Measurements from ENCODE around the gene NR1H2. TPM values are rescaled to one million over a fixed set of nuclear protein-coding genes. Genes with fewer than 3 reads are reported as not detected.
A peak's percentile ranks its signal among the peaks of the same experiment; 100 is the strongest.

The NR1H2 gene
- total RNA-seq, 1 donor from 2014 or later, result 28.3 TPM

DNA sequence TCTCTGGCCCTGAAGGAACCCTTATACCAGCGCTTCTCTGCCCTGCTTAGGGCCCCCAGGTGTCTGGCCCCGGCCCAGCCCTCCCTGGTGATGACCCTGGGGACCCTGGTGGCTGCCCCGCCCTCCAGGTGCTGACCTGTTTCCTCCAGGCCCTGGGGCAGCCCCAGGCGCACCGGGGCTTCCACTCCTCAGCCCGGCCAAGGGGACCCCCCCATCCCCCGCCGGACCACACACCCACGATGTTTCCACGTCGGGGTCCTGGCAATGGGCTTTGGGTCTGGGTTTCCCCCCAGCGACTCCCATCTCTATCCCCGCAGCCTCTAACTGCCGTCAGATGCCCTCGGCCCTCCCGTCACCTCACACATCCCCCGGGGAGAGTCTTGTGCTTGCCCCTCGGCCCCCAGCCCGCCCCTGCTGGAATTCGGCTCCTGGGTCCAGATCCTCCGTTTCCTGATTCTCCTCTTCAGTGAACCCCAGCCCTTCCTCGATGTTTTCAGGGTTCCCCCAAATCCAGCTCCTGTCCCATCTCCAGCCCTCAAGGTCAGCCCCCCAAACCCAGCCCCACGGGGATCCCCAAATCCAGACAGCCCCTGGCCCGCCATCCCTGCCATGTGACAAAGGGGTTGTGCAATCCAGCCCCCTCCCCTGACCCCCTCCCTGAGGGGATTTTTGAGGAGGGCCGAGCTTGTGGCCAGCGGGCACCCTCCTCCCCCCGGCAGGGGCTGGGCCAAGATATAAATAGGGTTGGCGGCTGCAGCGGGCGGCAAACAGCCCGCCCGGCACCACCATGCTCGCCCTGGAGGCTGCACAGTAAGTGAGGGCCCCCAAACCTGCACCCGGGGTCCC lies 42.1 kb downstream of the NR1H2 start, which contains the start of gene SPIB:
TSS of gene SPIB (plus strand) at position 763 of the 846 bp plus-strand sequence. CDS start at position 788, 25 bp downstream.
- Mint-ChIP-seq H3K4me3 (ENCODE audit: unreplicated experiment) (peak within 1 kb of the TSS; percentile 79), H3K27me3 (ENCODE audit: unreplicated experiment) (peaks cover 5% of the 10 kb centered on the region), H3K36me3 (ENCODE audit: unreplicated experiment) (no peaks in the 10 kb centered on the region), H3K4me1 (ENCODE audit: low read depth, unreplicated experiment) (peaks cover 8% of the 10 kb centered on the region), H3K27ac (ENCODE audit: unreplicated experiment) (no peak within 1 kb of the TSS), H3K9me3 (ENCODE audit: unreplicated experiment) (peaks cover 5% of the 10 kb centered on the region)
- TF ChIP-seq, protein P1, sequence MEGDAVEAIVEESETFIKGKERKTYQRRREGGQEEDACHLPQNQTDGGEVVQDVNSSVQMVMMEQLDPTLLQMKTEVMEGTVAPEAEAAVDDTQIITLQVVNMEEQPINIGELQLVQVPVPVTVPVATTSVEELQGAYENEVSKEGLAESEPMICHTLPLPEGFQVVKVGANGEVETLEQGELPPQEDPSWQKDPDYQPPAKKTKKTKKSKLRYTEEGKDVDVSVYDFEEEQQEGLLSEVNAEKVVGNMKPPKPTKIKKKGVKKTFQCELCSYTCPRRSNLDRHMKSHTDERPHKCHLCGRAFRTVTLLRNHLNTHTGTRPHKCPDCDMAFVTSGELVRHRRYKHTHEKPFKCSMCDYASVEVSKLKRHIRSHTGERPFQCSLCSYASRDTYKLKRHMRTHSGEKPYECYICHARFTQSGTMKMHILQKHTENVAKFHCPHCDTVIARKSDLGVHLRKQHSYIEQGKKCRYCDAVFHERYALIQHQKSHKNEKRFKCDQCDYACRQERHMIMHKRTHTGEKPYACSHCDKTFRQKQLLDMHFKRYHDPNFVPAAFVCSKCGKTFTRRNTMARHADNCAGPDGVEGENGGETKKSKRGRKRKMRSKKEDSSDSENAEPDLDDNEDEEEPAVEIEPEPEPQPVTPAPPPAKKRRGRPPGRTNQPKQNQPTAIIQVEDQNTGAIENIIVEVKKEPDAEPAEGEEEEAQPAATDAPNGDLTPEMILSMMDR (IDR thresholded peaks at IDR 0.05; ENCODE audit: partially characterized antibody, unreplicated experiment), result no peak
- DNase-seq, result no peak

DNA sequence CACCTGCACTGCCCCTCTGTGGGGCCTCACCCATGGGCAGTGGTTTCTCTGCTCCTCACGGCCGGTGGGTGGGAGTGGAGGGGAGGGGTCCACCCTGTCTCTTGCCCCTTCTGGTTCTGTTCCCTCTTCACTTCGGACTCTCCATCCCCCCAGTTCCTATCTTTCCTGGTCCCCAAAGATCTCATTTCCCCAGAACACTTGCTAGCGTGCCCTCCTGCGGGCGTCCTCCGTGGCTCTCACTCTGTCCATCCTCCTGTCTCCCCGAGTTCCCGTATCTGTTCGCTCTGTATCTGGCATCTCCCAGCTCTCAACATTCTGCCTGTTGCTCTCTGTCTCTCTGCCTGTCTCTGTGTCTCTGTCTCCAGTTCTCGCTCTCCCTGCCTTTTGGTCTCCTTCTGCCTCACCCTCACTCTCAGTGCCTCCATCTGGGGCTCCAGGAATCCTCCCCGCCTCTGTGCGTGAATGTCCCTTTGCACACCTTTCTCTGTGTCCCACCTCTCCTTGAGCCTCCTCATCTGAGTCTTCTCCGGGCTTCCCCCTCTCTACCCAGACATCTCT lies 42.8 kb downstream of the NR1H2 start:
- H3K27me3 Mint-ChIP-seq (ENCODE audit: unreplicated experiment), result peaks cover 5% of the 10 kb centered on the region
- no peak overlapping the region for H3K27ac Mint-ChIP-seq (ENCODE audit: unreplicated experiment)
- no peaks in the 10 kb centered on the region for H3K36me3 Mint-ChIP-seq (ENCODE audit: unreplicated experiment)
- TF ChIP-seq, protein P1 (IDR thresholded peaks at IDR 0.05; ENCODE audit: partially characterized antibody, unreplicated experiment), result no peak
- H3K4me3 Mint-ChIP-seq (ENCODE audit: unreplicated experiment), result peak overlapping the region; percentile 79
- DNase-seq, result no peak
- peaks cover 6% of the 10 kb centered on the region for H3K9me3 Mint-ChIP-seq (ENCODE audit: unreplicated experiment)
- H3K4me1 Mint-ChIP-seq (ENCODE audit: low read depth, unreplicated experiment), result peaks cover 8% of the 10 kb centered on the region

GRCh38 chr19:50419580-50420035 lies 43.4 kb downstream of the NR1H2 start:
- Mint-ChIP-seq H3K27ac (ENCODE audit: unreplicated experiment) (no peak overlapping the region), H3K9me3 (ENCODE audit: unreplicated experiment) (peaks cover 7% of the 10 kb centered on the region), H3K36me3 (ENCODE audit: unreplicated experiment) (no peaks in the 10 kb centered on the region), H3K4me1 (ENCODE audit: low read depth, unreplicated experiment) (peaks cover 6% of the 10 kb centered on the region), H3K27me3 (ENCODE audit: unreplicated experiment) (peaks cover 5% of the 10 kb centered on the region), H3K4me3 (ENCODE audit: unreplicated experiment) (peak overlapping the region; percentile 79)
- DNase-seq, result no peak
- TF ChIP-seq, protein P1 (IDR thresholded peaks at IDR 0.05; ENCODE audit: partially characterized antibody, unreplicated experiment), result no peak

GRCh38 chr19:50420127-50420526 lies 43.9 kb downstream of the NR1H2 start:
- no peak for DNase-seq

More at GRCh38 chr19:50420127-50420526, 43.9 kb downstream of the NR1H2 start:
- TF ChIP-seq, protein P1 (IDR thresholded peaks at IDR 0.05; ENCODE audit: partially characterized antibody, unreplicated experiment), result no peak
- no peak overlapping the region for H3K27ac Mint-ChIP-seq (ENCODE audit: unreplicated experiment)
- no peaks in the 10 kb centered on the region for H3K36me3 Mint-ChIP-seq (ENCODE audit: unreplicated experiment)
- H3K4me1 Mint-ChIP-seq (ENCODE audit: low read depth, unreplicated experiment), result peaks cover 6% of the 10 kb centered on the region
- peaks cover 7% of the 10 kb centered on the region for H3K9me3 Mint-ChIP-seq (ENCODE audit: unreplicated experiment)
- H3K4me3 Mint-ChIP-seq (ENCODE audit: unreplicated experiment), result peak overlapping the region; percentile 2
- H3K27me3 Mint-ChIP-seq (ENCODE audit: unreplicated experiment), result peaks cover 5% of the 10 kb centered on the region
